GM12878 (cell line): ENCODE data around the gene TRIP6.

ENCODE experiments used
- BHLHE40 ChIP-seq, 2 experiments: fragments of 450-650 bp in 1 of 2; IDR thresholded peaks; 2 replicates each; pipeline ENCODE4 v1.6.1; 2011 to 2017; ENCODE audit warnings: low read depth in 2 of 2, borderline replicate concordance in 1 of 2, improper control_type of control experiment in 1 of 2, low read length in 1 of 2, mild to moderate bottlenecking in 1 of 2
- CHD2 ChIP-seq: IDR thresholded peaks from 2 replicates; pipeline ENCODE4 v1.6.1; 2011; ENCODE audit warnings: low read depth, low read length, improper control_type of control experiment, borderline replicate concordance
- CTCF ChIP-seq, 3 experiments: IDR thresholded peaks in 2 of 3; conservative IDR thresholded peaks in 1 of 3; 2 replicates each; pipeline ENCODE4 v1.5.1; 2011; ENCODE audit warnings: low read depth in 3 of 3, low read length in 3 of 3, mild to moderate bottlenecking in 3 of 3, control low read depth in 2 of 3, moderate library complexity in 2 of 3, inconsistent platforms in 1 of 3, mixed read lengths in 1 of 3; ENCODE audit not compliant: control insufficient read depth in 2 of 3, insufficient read depth in 1 of 3; ENCODE audit errors: extremely low read depth in 1 of 3
- FOS ChIP-seq: IDR thresholded peaks from 3 replicates; pipeline ENCODE4 v1.6.1; 2011; ENCODE audit warnings: borderline replicate concordance; ENCODE audit not compliant: insufficient read length; ENCODE audit errors: extremely low read depth
- FOXM1 ChIP-seq: IDR thresholded peaks from 2 replicates; pipeline ENCODE4 v1.6.1; 2012; ENCODE audit warnings: low read depth, mild to moderate bottlenecking, inconsistent platforms, low read length, moderate library complexity
- HDAC6 ChIP-seq: fragments of 200-600 bp; sonication (generic); IDR thresholded peaks from one replicate; pipeline ENCODE4 v1.8.0; 2017; ENCODE audit warnings: antibody characterized with exemption; ENCODE audit not compliant: unreplicated experiment
- IRF5 ChIP-seq: fragments of 450-650 bp; IDR thresholded peaks from 2 replicates; pipeline ENCODE4 v1.6.1; 2017; ENCODE audit warnings: borderline replicate concordance
- MAX ChIP-seq: IDR thresholded peaks from 2 replicates; pipeline ENCODE4 v1.6.1; 2012; ENCODE audit warnings: low read depth, low read length, improper control_type of control experiment
- MTA3 ChIP-seq: IDR thresholded peaks from 2 replicates; pipeline ENCODE4 v1.6.1; 2012; ENCODE audit warnings: low read length, inconsistent platforms, borderline replicate concordance
- NFYB ChIP-seq: IDR thresholded peaks from 2 replicates; pipeline ENCODE4 v1.6.1; 2011; ENCODE audit warnings: low read depth, mild to moderate bottlenecking, low read length, improper control_type of control experiment, moderate library complexity; ENCODE audit not compliant: insufficient read depth
- POLR2A ChIP-seq: IDR thresholded peaks from 2 replicates; pipeline ENCODE4 v1.6.1; 2011; ENCODE audit warnings: low read depth, mild to moderate bottlenecking, low read length
- TAF1 ChIP-seq: IDR thresholded peaks from 2 replicates; pipeline ENCODE4 v1.6.1; 2011; ENCODE audit warnings: mild to moderate bottlenecking, low read depth, low read length, borderline replicate concordance
- WRNIP1 ChIP-seq: IDR thresholded peaks from 2 replicates; pipeline ENCODE4 v1.6.1; 2011; ENCODE audit warnings: low read depth, low read length, improper control_type of control experiment, borderline replicate concordance

- TF ChIP-seq IRF5 (no peak), CTCF (IDR thresholded peaks at IDR 0.05 in 2 of 3, conservative IDR thresholded peaks at IDR 0.05 in 1 of 3; ENCODE audit: control insufficient read depth in 2 of 3, extremely low read depth in 1 of 3, insufficient read depth in 1 of 3, low read depth in 3 of 3, low read length in 3 of 3) (no peak), TAF1 (no peak), NFYB (no peak), MAX (no peak), FOS (no peak), FOXM1 (no peak), HDAC6 (no peak), POLR2A (no peak), MTA3 (no peak), BHLHE40 (IDR thresholded peaks at IDR 0.05; ENCODE audit: borderline replicate concordance in 1 of 2, low read depth in 2 of 2, low read length in 1 of 2) (no peak), WRNIP1 (no peak), CHD2 (no peak)
Measured at GRCh38 chr7:100818366-100818765, 48.8 kb upstream of the TRIP6 start.
